Type B pancreatic cell (in vitro differentiated cells): ENCODE data around the gene TXLNG. TPM values are rescaled to one million over a fixed set of nuclear protein-coding genes. Genes with fewer than 3 reads are reported as not detected.
A peak's percentile ranks its signal among the peaks of the same experiment; 100 is the strongest.

ENCODE experiments used
- DNase-seq: peaks from one replicate; pipeline ENCODE4 v3.0.0; 2021; ENCODE audit warnings: mixed read lengths; ENCODE audit not compliant: unreplicated experiment; ENCODE audit errors: extremely low spot score
- H3K27ac Mint-ChIP-seq: 2 replicates; pipeline ENCODE4 v1.8.0; 2021; ENCODE audit warnings: mild to moderate bottlenecking, mixed read lengths
- H3K27me3 Mint-ChIP-seq: 2 replicates; pipeline ENCODE4 v1.8.0; 2021; ENCODE audit warnings: mixed read lengths
- H3K36me3 Mint-ChIP-seq: 2 replicates; pipeline ENCODE4 v1.8.0; 2021; ENCODE audit warnings: mixed read lengths
- H3K4me1 Mint-ChIP-seq: one replicate; pipeline ENCODE4 v1.8.0; 2021; ENCODE audit warnings: mixed read lengths; ENCODE audit not compliant: unreplicated experiment
- H3K4me3 Mint-ChIP-seq: 2 replicates; pipeline ENCODE4 v1.8.0; 2021; ENCODE audit warnings: mild to moderate bottlenecking, mixed read lengths
- H3K9me3 Mint-ChIP-seq: 2 replicates; pipeline ENCODE4 v1.8.0; 2021; ENCODE audit warnings: mixed read lengths
- CTCF ChIP-seq: fragments of 200-600 bp; sonication (generic); conservative IDR thresholded peaks from 2 replicates; pipeline ENCODE4 v1.5.0; 2021; ENCODE audit warnings: antibody characterized with exemption, mild to moderate bottlenecking
- total RNA-seq: library from RNA; stranded (reverse); gene quantifications from 2 replicates; pipeline ENCODE4 v1.2.1, GENCODE V29; 2021; ENCODE audit warnings: low replicate concordance

Gene TXLNG
- total RNA-seq, 1 donor from 2014 or later, result 27.3 TPM

- Mint-ChIP-seq H3K36me3 (peaks cover 15% of the 10 kb centered on the region), H3K9me3 (no peaks in the 10 kb centered on the region), H3K4me1 (no peaks in the 10 kb centered on the region), H3K4me3 (no peak overlapping the region), H3K27me3 (no peaks in the 10 kb centered on the region), H3K27ac (peak overlapping the region; percentile 44)
- DNase-seq, result no peak
- TF ChIP-seq CTCF, result no peak
Measured at GRCh38 chrX:16762579-16762978, 23.7 kb upstream of the TXLNG start.

GRCh38 chrX:16765594-16765993 is 20.7 kb upstream of the TXLNG start:
- H3K27ac Mint-ChIP-seq, result no peak overlapping the region
- H3K9me3 Mint-ChIP-seq, result no peaks in the 10 kb centered on the region
- peaks cover 6% of the 10 kb centered on the region for H3K36me3 Mint-ChIP-seq
- no peaks in the 10 kb centered on the region for H3K4me1 Mint-ChIP-seq
- no peak overlapping the region for H3K4me3 Mint-ChIP-seq
- TF ChIP-seq CTCF, result no peak
- H3K27me3 Mint-ChIP-seq, result no peaks in the 10 kb centered on the region
- DNase-seq, result no peak

- DNase-seq, result no peak
- no peak overlapping the region for H3K4me3 Mint-ChIP-seq
- TF ChIP-seq CTCF, result no peak
- peaks cover 7% of the 10 kb centered on the region for H3K4me1 Mint-ChIP-seq
- peaks cover 4% of the 10 kb centered on the region for H3K9me3 Mint-ChIP-seq
- no peaks in the 10 kb centered on the region for H3K27me3 Mint-ChIP-seq
- H3K27ac Mint-ChIP-seq, result peak overlapping the region; percentile 100
- no peaks in the 10 kb centered on the region for H3K36me3 Mint-ChIP-seq
Measured at GRCh38 chrX:16770970-16771482, 15.2 kb upstream of the TXLNG start.

GRCh38 chrX:16771483-16772398 is 14.5 kb upstream of the TXLNG start:
- peak overlapping the region; percentile 100 for H3K27ac Mint-ChIP-seq
- H3K9me3 Mint-ChIP-seq, result peaks cover 4% of the 10 kb centered on the region
- no peaks in the 10 kb centered on the region for H3K36me3 Mint-ChIP-seq
- H3K4me1 Mint-ChIP-seq, result peaks cover 7% of the 10 kb centered on the region
- TF ChIP-seq CTCF, result no peak
- no peak for DNase-seq
- H3K27me3 Mint-ChIP-seq, result no peaks in the 10 kb centered on the region
- H3K4me3 Mint-ChIP-seq, result peak overlapping the region; percentile 54

GRCh38 chrX:16772460-16772859 is 13.8 kb upstream of the TXLNG start:
- Mint-ChIP-seq H3K4me3 (no peak overlapping the region), H3K4me1 (peaks cover 7% of the 10 kb centered on the region), H3K27me3 (no peaks in the 10 kb centered on the region), H3K36me3 (no peaks in the 10 kb centered on the region), H3K9me3 (peaks cover 4% of the 10 kb centered on the region), H3K27ac (peak overlapping the region; percentile 100)
- TF ChIP-seq CTCF, result no peak
- DNase-seq, result no peak
